Measurements from ENCODE around the gene HRH3. TPM values are rescaled to one million over a fixed set of nuclear protein-coding genes. Genes with fewer than 3 reads are reported as not detected.

The HRH3 gene
- total RNA-seq, 6 experiments from 2014 or later, result not detected

DNA sequence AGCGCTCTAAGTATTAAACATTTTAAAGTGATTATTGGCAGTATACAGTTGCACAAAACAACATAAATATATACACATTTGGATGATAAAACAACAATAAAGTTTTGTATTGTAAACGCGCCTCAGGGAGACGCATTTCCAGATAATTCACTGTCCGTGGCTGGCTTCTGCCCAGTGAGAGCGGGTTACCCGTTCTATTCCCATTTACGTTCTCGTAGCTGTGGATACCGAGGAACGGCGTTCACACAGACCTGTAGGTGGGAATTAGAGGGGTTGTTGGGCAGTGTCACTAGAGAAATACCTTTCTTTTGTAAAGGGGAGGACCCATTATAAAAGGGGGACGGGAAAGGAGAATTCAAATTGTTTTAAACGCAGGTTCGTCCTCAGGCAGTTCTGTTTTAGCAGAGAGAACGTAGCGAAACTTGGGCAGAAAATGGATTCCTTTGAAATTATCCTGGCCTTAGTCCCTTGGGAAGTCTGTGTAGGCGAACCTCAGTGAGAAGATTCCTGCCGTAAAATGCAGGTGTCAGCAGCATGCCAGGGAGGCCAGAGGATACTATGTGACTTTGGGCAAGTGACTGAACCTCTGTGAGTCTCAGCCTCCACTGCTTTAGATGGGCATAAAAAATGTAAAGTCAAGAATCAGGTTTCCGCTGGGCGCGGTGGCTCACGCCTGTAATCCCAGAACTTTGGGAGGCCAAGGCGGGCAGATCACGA is 36.5 kb downstream of the HRH3 start:
- Histone ChIP-seq H3K4me1 (peaks cover 0 to 64% (median 18%) of the 10 kb centered on the region in 4 donors), H3K9me3 (no peaks in the 10 kb centered on the region), H3K4me3 (peak overlapping the region; percentile 86 to 95 (median 93)), H3K27me3 (no peaks in the 10 kb centered on the region), H3K27ac (peak overlapping the region; percentile 95 to 98 (median 97)), H3K36me3 (no peaks in the 10 kb centered on the region)
- intact Hi-C loops (cut with DNase I), result no loop called here
- TF ChIP-seq, protein P1, sequence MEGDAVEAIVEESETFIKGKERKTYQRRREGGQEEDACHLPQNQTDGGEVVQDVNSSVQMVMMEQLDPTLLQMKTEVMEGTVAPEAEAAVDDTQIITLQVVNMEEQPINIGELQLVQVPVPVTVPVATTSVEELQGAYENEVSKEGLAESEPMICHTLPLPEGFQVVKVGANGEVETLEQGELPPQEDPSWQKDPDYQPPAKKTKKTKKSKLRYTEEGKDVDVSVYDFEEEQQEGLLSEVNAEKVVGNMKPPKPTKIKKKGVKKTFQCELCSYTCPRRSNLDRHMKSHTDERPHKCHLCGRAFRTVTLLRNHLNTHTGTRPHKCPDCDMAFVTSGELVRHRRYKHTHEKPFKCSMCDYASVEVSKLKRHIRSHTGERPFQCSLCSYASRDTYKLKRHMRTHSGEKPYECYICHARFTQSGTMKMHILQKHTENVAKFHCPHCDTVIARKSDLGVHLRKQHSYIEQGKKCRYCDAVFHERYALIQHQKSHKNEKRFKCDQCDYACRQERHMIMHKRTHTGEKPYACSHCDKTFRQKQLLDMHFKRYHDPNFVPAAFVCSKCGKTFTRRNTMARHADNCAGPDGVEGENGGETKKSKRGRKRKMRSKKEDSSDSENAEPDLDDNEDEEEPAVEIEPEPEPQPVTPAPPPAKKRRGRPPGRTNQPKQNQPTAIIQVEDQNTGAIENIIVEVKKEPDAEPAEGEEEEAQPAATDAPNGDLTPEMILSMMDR (IDR thresholded peaks at IDR 0.05), result no peak
- TF ChIP-seq POLR2A (IDR thresholded peaks at IDR 0.05), result no peak
- ATAC-seq, result no peak
- WGBS (ENCODE audit: insufficient coverage, low coverage, low lambda C conversion rate, missing lambda C conversion rate), result 23% methylated on average over 25 of the region's 25 CpGs
- DNase-seq, result peak in 2 of 3 donors; percentile 6 to 31

DNA sequence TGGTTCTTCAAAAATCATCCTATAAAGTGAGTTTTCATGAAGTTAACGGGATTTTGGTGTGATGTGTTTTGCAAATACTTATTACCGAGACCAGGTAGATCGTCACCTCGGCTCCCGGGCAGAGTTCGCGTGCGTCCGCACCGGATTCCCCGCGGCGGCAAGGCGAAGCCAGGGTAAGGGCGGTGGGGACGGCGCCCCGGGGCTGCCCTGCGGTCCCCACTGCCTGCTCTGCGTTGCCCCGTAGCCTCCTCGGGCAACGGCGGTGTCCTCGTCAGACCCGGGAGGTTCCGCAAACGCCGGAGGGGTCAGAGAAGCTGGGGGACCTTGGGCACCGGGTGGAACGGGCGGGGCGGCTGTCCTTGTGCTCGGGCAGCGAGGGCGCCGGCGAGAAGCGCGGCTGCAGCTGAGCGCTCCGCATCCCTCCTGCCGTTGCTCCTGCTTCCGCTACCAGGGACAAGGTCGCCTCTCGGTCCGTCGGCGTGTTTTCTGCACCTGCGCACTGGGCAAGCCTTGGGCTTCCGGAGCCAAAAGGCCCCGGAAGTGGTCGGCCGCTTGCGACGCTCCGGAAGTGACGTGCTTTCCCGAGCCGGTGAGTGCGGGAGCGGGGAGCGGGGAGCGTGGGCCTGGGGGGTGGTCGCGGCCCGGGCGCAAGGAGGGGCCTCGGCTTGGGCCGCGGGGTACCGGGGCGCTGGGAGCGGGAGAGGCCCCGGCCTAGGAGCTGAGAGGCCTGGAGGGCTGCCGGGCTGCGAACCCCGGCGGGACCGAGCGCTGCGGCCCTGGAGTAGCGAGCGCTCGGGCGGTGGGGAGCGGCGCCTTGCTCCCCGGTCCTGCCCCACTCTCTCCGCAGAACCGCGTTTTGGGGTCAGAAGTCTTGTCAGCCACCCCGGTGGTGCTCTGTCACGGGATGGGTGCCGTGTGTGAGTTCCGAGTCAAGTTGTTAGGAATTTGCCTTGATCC is 37.3 kb downstream of the HRH3 start, which contains the start of gene MTG2:
TSS of gene MTG2 (plus strand) at position 560 of the 957 bp plus-strand sequence. CDS start 10,393 bp downstream, outside the sequence.
- Histone ChIP-seq H3K4me3 (peak within 1 kb of the TSS; percentile 86 to 95 (median 93)), H3K9me3 (no peaks in the 10 kb centered on the region), H3K27me3 (no peaks in the 10 kb centered on the region), H3K36me3 (no peaks in the 10 kb centered on the region), H3K4me1 (peaks cover 0 to 67% (median 17%) of the 10 kb centered on the region in 4 donors), H3K27ac (peak within 1 kb of the TSS; percentile 95 to 98 (median 97))
- WGBS (ENCODE audit: insufficient coverage, low coverage, low lambda C conversion rate, missing lambda C conversion rate), result 0% methylated on average over 21 of the region's 96 CpGs
- TF ChIP-seq, protein P1 (IDR thresholded peaks at IDR 0.05), result no peak
- TF ChIP-seq POLR2A (IDR thresholded peaks at IDR 0.05), result peak; percentile 98
- DNase-seq, result peak; percentile 97
- intact Hi-C loops (cut with DNase I), result no loop called here
- peak; percentile 61 to 75 (median 70) for ATAC-seq

DNA sequence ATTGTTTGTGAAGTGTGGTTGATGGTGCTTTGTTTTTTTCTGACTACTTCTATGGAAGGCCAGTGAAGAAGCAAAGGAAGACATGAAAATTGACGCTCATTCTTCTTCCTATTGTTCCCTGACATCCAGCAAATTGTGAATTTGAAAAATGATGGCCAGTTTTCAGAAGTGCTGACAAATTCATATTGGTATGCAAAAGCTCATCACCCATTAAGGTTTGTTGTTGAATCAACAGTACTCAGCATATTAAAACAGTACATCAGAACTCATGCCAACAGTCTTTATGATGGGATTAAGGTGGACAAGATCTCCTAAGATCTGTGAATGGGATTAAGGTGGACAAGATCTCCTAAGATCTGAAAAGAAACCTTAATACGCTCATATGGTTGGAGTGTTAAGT is 38.3 kb downstream of the HRH3 start:
- intact Hi-C loops (cut with DNase I), result no loop called here
- H3K27me3 ChIP-seq, result no peaks in the 10 kb centered on the region
- peak overlapping the region in 2 of 3 donors; percentile 86 to 93 for H3K4me3 ChIP-seq
- no peaks in the 10 kb centered on the region for H3K9me3 ChIP-seq
- H3K36me3 ChIP-seq, result no peaks in the 10 kb centered on the region
- H3K27ac ChIP-seq, result peak overlapping the region; percentile 95 to 98 (median 97)
- no peak for DNase-seq
- TF ChIP-seq POLR2A (IDR thresholded peaks at IDR 0.05), result no peak
- TF ChIP-seq, protein P1 (IDR thresholded peaks at IDR 0.05), result no peak
- no peak for ATAC-seq
- WGBS (ENCODE audit: insufficient coverage, low coverage, low lambda C conversion rate, missing lambda C conversion rate), result 78% methylated on average over 2 of the region's 2 CpGs
- H3K4me1 ChIP-seq, result peaks cover 0 to 66% (median 13%) of the 10 kb centered on the region in 4 donors

DNA sequence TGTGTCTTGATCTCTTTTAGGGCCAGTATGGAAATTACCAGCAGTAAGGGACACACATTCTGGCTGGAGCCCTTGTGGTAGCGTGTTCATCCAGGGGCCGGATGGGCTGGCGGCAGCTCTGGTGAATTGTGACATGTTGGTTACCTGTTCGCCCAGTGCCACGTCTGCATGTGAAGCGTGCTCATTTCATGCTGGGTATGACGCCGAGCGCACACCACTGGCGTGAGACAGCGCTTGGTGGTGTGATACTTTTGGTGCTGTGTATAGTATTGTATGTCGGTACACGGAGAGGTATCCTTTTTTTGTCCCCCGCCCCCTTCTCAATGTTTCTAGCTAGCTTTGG is 40.9 kb downstream of the HRH3 start:
- WGBS (ENCODE audit: insufficient coverage, low coverage, low lambda C conversion rate, missing lambda C conversion rate), result 28% methylated on average over 13 of the region's 14 CpGs
- TF ChIP-seq POLR2A (IDR thresholded peaks at IDR 0.05), result peak; percentile 49
- TF ChIP-seq, protein P1 (IDR thresholded peaks at IDR 0.05), result no peak
- no peak for DNase-seq
- intact Hi-C loops (cut with DNase I), result no loop called here
- H3K4me1 ChIP-seq, result peaks cover 0 to 43% (median 6%) of the 10 kb centered on the region in 4 donors
- no peaks in the 10 kb centered on the region for H3K9me3 ChIP-seq
- no peaks in the 10 kb centered on the region for H3K27me3 ChIP-seq
- H3K27ac ChIP-seq, result peak overlapping the region; percentile 95 to 99 (median 97)
- peaks cover 0 to 14% (median 2%) of the 10 kb centered on the region in 4 donors for H3K36me3 ChIP-seq
- H3K4me3 ChIP-seq, result peak overlapping the region in 2 of 3 donors; percentile 28 to 35
- peak; percentile 19 to 36 (median 30) for ATAC-seq
